GM21723 (cell line): Measurements from ENCODE around the gene CCDC192.

Experiments used
- ATAC-seq: cut with Tn5 transposase; IDR thresholded peaks from one replicate; pipeline ENCODE4 v1.9.1; 2021; ENCODE audit warnings: mild to moderate bottlenecking, moderate library complexity; ENCODE audit not compliant: unreplicated experiment

Gene CCDC192

DNA sequence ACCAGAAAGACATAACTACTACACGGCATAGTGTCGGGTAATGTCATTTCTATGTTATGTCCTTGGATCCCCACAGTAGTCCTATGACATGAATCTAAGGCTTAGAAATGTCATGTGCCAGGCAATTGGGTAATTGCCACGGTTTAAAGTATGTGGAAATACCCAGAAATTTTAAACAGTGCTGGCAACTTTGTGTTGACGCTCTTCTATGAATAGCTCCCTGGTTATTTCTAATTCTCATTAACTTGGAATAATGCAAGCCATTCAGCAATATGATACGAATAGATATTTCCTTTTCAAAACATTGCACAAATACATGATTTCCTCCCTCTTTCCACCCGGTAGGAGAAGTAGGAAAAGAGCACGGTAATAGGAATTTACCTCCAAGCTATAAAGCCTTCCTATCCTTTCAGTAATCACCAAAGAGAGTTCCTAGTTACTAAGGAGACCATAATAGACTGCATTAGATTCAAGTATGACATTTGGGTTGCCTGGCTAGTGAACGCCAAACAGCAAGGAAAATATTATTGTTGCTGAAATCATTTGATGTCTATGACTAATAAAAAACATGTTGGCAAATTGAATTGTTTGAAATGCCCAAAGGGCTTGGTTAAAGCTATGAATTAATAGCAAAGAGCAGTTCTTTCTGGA lies 168.4 kb downstream of the CCDC192 start:
- ATAC-seq, result no peak

DNA sequence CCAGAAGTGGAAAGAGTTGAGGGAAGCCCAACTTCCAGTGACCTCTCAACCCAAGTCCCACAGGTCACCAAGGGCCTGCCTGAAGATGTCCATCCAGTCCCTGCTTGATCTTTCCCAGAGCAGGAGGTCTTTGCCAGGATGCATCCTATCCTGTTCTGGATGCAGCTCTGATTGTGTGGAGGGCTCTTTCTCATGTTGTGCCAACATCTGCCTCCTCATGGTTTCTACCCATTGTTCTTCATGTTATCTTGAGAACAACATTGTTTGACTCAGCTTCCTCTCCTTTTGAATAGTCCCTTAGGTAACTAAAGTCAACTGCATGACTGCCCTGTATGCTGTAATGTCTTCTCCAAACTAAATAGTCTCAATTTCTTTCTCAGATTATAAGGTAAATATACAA lies 169.3 kb downstream of the CCDC192 start:
- ATAC-seq, result no peak

- peak; percentile 87 for ATAC-seq
Measured at GRCh38 chr5:127875235-127876021, 172.2 kb downstream of the CCDC192 start.

DNA sequence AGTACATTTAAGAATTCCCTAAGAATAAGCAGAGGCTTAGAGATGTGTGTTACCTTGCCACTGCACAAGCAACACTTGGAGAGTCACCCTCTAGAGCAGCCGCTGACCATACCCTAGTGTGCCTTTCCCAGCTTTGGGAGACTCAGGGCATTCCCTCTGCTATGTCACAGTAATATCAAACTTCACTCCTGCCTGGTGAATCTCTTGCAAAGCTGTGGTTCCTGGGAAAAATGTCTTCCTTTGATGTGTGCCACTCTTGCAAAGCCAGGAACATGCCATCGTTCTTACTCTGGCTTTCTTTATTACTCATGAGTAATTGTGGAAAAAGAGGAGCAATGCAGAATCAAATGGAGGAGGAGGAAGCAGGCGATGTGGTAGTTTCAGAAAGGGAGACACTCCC lies 173.2 kb downstream of the CCDC192 start:
- ATAC-seq, result no peak

DNA sequence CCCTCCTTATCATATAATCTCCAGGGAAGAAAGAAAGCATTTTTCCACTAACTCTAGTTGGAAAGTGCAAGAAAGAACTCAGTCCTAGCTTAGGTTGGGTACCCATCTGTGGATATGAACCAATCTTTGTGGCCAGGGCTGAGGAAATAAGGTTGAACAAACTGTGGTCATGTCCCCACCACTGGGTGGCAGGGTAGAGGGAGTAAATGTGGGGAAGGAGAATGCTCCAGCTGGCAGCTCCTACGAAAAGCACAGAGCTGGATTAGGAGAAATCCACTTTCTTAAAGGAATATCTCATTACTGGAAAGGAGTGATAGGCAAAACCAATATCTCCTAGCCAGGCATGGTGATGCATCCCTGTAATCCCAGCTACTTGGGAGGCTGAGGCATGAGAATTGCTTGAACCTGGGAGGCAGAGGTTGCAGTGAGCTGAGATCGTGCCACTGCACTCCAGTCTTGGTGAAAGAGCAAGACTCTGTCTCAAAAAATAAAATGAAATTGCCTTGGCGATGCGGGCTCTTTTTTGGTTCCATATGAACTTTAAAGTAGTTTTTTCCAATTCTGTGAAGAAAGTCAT lies 175.1 kb downstream of the CCDC192 start:
- no peak for ATAC-seq

DNA sequence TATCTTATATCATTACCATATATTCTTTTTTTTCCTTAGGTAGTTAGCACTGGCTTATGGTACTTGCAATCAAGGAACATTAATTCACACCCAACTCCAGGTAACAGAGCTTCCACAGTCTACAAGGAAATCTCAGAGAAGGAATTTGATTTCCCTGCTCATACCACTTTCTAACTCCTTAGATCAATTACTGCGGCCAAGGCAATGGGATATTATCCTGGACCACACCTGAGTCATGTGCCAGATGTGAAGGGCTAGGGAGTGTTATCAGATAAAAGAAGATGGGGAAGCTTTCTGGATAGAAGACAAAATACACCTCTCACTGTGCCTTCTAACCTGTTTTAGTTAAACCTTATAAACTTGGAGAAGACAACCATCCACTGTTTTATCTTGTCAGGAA lies 181.2 kb downstream of the CCDC192 start:
- ATAC-seq, result no peak

DNA sequence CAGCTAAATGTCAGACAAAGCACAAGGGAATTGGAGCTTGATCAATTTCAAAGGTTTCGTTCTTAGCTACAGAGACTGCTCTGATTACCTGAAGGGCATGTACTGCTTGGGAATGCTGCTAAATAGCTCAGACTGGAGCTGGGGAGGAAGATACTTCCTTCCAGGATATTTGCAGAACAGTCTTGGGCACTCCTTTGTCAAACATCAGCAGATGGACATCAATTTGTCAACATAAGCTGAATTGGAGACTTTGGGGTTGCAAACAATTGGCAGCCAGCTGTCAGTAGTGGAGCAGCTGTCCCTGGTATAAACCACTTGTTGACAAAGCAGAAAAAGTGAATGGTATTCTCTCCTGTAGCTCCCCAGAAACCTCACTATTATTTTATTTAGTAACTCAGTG lies 182.0 kb downstream of the CCDC192 start:
- ATAC-seq, result no peak

- no peak for ATAC-seq
Measured at GRCh38 chr5:127886081-127886480, 182.9 kb downstream of the CCDC192 start.

DNA sequence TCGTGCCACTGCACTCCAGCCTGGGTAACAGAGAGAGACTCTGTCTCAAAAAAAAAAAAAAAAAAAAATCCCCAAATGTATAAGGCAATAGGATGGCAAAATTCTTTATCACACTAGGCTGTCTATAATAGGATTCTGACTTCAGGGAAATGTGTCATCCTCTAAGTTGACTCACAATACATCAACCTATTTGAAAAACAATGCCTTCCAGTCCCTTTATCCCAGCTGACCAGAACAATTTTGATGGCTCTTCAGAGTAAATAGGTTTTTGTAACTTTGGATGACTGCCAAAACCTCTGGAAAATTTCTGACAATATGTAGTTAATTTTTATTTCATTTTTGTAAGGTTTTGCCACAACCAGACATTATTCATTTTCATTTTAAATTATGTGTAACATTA lies 184.1 kb downstream of the CCDC192 start:
- ATAC-seq, result no peak

DNA sequence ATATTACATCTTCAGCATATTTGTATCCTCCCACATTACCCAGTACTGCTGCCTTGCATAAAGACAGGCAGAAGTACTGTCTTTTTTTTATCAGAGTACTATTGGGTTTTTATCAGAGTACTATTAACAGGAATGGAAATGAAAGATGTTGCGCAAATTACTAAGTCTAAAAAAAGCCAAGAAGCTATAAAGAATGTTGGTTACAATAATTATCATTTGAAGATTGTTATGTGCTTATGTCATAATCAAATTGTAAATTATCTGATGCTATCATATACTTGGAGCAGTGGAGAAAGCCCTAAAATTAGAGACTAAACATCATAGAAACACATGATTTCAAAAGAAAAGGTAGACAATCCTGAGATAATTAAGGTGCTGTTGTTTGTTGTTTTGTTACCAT lies 188.8 kb downstream of the CCDC192 start:
- ATAC-seq, result no peak

DNA sequence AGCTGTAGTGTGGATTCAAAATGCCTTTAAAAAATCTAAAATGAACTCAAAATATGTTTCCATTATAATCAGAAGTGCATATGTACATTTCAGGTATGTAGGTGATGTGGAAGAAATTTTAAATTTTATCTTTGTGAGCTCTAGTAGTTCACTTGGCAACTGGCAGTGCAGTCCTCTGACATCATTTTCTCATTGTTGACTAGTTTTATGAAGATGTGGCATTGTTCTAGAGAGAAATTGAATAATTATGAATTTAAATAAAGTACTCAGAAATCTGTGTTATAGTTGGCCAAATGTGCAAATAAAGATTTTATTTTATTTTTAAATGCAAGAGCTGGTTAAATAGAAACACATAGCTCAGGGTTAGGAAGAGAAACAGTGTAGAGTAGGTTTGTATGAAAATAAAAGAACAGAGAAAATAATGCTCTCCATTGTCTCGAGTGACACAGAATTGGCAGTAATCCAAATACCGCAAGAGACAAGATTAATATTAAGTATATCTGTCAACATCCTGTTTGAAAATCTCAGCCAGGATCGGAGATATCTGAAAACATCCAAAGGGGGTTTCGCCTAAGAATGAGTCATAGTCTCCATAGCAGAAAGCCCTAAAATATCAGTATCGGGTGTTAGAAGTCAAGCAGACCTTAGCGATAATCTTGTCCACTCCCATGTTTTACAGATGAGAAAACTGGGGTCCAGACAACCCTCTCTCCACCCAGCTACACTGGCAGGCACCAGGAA lies 189.4 kb downstream of the CCDC192 start:
- no peak for ATAC-seq

DNA sequence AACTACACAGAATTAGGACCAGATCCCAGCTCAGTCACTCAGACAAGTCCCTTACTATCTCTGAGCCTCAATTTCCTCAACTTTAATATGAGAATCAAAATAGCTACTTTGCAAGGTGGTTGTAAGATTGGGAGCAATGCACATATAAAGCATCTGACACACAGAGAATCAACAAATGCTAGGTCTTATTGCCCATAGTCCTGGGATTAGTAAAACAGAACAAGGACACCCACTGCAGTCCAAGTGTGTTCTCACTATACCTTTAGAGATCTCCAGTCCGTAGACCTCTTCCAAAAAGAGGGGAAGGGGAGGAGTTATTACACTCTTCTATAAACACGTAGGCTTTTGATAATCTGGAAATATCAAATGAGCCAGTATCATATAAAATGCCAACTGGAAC lies 190.0 kb downstream of the CCDC192 start:
- ATAC-seq, result no peak

DNA sequence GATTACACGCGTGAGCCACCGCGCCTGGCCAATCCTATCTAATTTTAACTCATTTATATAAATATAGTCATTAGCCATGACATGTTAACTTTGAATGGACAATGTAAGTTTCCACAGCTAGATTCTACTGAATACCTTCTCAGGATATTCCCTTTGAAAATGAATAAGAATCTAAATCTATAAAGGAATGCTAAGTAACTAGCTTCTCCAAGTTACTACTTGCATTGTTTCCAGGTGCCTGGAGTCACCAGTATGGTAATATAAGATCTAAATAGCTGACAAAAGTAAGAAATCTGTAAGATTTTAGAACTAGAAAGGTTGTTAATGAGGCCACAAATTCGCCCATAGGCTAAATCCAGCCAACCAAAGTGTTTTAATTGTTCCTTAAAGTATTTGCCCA lies 191.3 kb downstream of the CCDC192 start:
- ATAC-seq, result no peak

GRCh38 chr5:127898551-127899213 lies 195.5 kb downstream of the CCDC192 start:
- no peak for ATAC-seq

DNA sequence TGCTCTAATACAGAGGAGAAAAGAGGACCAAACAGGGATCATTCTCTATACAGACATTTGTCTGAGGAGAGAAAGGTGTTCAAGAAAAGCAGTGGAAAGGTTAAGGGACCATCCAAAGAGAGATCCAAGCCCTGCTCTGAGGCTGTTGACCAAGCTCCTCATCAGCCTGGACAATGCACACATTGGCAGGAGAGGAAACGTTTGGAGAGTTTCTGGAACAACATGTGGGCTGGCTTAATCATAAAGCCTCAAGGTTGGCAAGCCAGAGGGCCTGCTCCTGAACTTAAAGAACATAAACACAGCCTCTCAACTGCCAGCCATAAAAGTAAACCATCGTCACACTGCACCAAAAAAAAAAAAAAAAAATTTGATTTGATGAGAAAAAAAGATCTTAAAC lies 196.0 kb downstream of the CCDC192 start:
- no peak for ATAC-seq

GRCh38 chr5:127906562-127907204 lies 203.5 kb downstream of the CCDC192 start:
- no peak for ATAC-seq

- no peak for ATAC-seq
Measured at GRCh38 chr5:127907907-127908306, 204.7 kb downstream of the CCDC192 start.

DNA sequence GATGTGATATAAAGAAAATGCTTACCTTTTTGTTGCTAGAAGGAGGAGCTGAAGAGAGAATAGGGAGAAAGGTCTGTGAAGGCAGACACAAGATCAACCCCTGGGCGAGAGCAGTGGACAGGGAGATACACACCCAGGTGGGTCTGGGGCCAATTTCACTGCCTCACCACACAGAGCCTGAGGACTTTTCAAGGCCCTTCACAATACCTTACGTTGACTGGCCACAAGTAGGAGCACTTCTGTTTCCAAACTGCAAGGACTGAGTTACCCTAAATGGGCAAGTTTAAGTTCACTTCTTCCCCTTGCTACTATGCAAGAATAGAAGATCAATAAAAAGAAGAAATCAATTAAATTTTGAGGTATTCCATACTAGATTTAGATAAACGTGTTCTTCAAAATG lies 205.9 kb downstream of the CCDC192 start:
- peak; percentile 87 for ATAC-seq

DNA sequence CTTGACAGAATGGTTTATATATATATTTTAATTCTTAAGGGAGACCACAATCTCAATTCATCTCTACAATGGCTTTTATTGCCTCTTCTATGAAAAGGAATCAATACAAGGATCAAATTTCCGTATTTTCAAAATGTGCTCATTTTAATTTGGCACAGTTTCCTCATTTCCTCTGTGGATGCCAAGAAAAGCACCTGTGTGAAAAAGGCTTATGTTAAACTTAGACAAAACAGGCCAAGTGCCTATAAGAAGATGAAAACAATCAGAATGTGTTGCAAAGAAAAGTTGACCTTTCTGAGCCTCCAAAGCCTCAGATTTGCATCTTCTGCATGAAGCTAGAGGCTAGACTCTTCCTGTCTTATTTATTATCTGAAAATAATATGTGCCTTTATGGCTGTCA lies 206.6 kb downstream of the CCDC192 start:
- ATAC-seq, result no peak

- ATAC-seq, result no peak
Measured at GRCh38 chr5:127910307-127910956, 207.2 kb downstream of the CCDC192 start.
